ENCODE measurements around the gene CABLES2.

CABLES2 gene

GRCh38 chr20:62409086-62409853 is 2.2 kb upstream of the CABLES2 start:
- in situ Hi-C loops (cut with HindIII; ENCODE audit: low pct_ligation_motif_present, low pct_unique_long_range_greater_than_20kb, low sequenced_read_pairs): no loop called here
- no peak for DNase-seq

GRCh38 chr20:62408640-62409039 is 1.6 kb upstream of the CABLES2 start:
- no peak for DNase-seq

GRCh38 chr20:62408055-62408454 is 970 bp upstream of the CABLES2 start:
- DNase-seq: no peak
- in situ Hi-C loops (cut with HindIII; ENCODE audit: low pct_ligation_motif_present, low pct_unique_long_range_greater_than_20kb, low sequenced_read_pairs): no loop called here

More at GRCh38 chr20:62408640-62409039, 1.6 kb upstream of the CABLES2 start:
- in situ Hi-C loops (cut with HindIII; ENCODE audit: low pct_ligation_motif_present, low pct_unique_long_range_greater_than_20kb, low sequenced_read_pairs): no loop called here

- no peak for DNase-seq
- in situ Hi-C loops (cut with HindIII; ENCODE audit: low pct_ligation_motif_present, low pct_unique_long_range_greater_than_20kb, low sequenced_read_pairs): no loop called here
These were observed 379 bp downstream of the CABLES2 start for GRCh38 chr20:62406635-62407176.

- in situ Hi-C loops (cut with HindIII; ENCODE audit: low pct_ligation_motif_present, low pct_unique_long_range_greater_than_20kb, low sequenced_read_pairs): no loop called here
- no peak for DNase-seq
These were observed 1.0 kb downstream of the CABLES2 start for GRCh38 chr20:62405981-62406513.

- in situ Hi-C loops (cut with HindIII; ENCODE audit: low pct_ligation_motif_present, low pct_unique_long_range_greater_than_20kb, low sequenced_read_pairs): no loop called here
- DNase-seq: peak; percentile 28
These were observed 1.7 kb downstream of the CABLES2 start for GRCh38 chr20:62405108-62405980.

- in situ Hi-C loops (cut with HindIII; ENCODE audit: low pct_ligation_motif_present, low pct_unique_long_range_greater_than_20kb, low sequenced_read_pairs): no loop called here
These were observed 2.4 kb downstream of the CABLES2 start for GRCh38 chr20:62404761-62405107.

GRCh38 chr20:62404112-62404665 is 2.9 kb downstream of the CABLES2 start:
- in situ Hi-C loops (cut with HindIII; ENCODE audit: low pct_ligation_motif_present, low pct_unique_long_range_greater_than_20kb, low sequenced_read_pairs): no loop called here
- DNase-seq: no peak

More at GRCh38 chr20:62404761-62405107, 2.4 kb downstream of the CABLES2 start:
- DNase-seq: no peak

- in situ Hi-C loops (cut with HindIII; ENCODE audit: low pct_ligation_motif_present, low pct_unique_long_range_greater_than_20kb, low sequenced_read_pairs): no loop called here
- DNase-seq: no peak
These were observed 3.8 kb downstream of the CABLES2 start for GRCh38 chr20:62403331-62403730.

GRCh38 chr20:62402456-62403150 is 4.5 kb downstream of the CABLES2 start:
- DNase-seq: no peak
- in situ Hi-C loops (cut with HindIII; ENCODE audit: low pct_ligation_motif_present, low pct_unique_long_range_greater_than_20kb, low sequenced_read_pairs): no loop called here

- in situ Hi-C loops (cut with HindIII; ENCODE audit: low pct_ligation_motif_present, low pct_unique_long_range_greater_than_20kb, low sequenced_read_pairs): no loop called here
- no peak for DNase-seq
These were observed 5.7 kb downstream of the CABLES2 start for GRCh38 chr20:62401331-62401779.

- DNase-seq: no peak
- in situ Hi-C loops (cut with HindIII; ENCODE audit: low pct_ligation_motif_present, low pct_unique_long_range_greater_than_20kb, low sequenced_read_pairs): no loop called here
These were observed 6.5 kb downstream of the CABLES2 start for GRCh38 chr20:62400541-62400940.

- DNase-seq: no peak
- in situ Hi-C loops (cut with HindIII; ENCODE audit: low pct_ligation_motif_present, low pct_unique_long_range_greater_than_20kb, low sequenced_read_pairs): no loop called here
These were observed 7.1 kb downstream of the CABLES2 start for GRCh38 chr20:62400021-62400420.

GRCh38 chr20:62398120-62398821 is 8.8 kb downstream of the CABLES2 start:
- in situ Hi-C loops (cut with HindIII; ENCODE audit: low pct_ligation_motif_present, low pct_unique_long_range_greater_than_20kb, low sequenced_read_pairs): no loop called here
- no peak for DNase-seq

GRCh38 chr20:62396367-62397239 is 10.5 kb downstream of the CABLES2 start:
- DNase-seq: no peak
- in situ Hi-C loops (cut with HindIII; ENCODE audit: low pct_ligation_motif_present, low pct_unique_long_range_greater_than_20kb, low sequenced_read_pairs): no loop called here

- in situ Hi-C loops (cut with HindIII; ENCODE audit: low pct_ligation_motif_present, low pct_unique_long_range_greater_than_20kb, low sequenced_read_pairs): no loop called here
- no peak for DNase-seq
These were observed 11.5 kb downstream of the CABLES2 start for GRCh38 chr20:62395311-62396242.
